Measurements from ENCODE around the gene PARVG.

Gene PARVG

DNA sequence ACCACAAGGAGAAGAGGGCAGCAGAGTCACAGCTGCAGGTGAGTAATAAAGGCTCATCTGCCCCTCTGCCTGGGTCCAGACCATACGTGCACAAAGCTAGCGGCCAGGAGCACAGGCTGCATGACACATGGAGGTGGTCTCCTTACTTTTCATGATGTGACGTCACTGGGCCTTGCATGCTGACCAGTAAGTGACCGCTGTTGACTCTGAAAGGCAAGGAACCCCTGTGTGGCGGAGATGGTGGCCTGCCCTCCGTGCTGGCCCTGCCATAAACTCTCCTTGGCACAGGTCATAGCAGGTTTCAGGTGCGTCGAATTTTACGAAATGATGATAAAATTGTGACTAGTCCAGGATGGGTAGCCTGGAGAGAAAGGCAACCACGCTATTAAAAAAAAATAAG, 7.6 kb upstream of the PARVG start:
- no peak for DNase-seq (ENCODE audit: low read depth)
- no peak overlapping the region for H3K4me3 ChIP-seq (replicated peaks; ENCODE audit: low read depth, low read length)
- TF ChIP-seq, protein P1, sequence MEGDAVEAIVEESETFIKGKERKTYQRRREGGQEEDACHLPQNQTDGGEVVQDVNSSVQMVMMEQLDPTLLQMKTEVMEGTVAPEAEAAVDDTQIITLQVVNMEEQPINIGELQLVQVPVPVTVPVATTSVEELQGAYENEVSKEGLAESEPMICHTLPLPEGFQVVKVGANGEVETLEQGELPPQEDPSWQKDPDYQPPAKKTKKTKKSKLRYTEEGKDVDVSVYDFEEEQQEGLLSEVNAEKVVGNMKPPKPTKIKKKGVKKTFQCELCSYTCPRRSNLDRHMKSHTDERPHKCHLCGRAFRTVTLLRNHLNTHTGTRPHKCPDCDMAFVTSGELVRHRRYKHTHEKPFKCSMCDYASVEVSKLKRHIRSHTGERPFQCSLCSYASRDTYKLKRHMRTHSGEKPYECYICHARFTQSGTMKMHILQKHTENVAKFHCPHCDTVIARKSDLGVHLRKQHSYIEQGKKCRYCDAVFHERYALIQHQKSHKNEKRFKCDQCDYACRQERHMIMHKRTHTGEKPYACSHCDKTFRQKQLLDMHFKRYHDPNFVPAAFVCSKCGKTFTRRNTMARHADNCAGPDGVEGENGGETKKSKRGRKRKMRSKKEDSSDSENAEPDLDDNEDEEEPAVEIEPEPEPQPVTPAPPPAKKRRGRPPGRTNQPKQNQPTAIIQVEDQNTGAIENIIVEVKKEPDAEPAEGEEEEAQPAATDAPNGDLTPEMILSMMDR (IDR thresholded peaks at IDR 0.05; ENCODE audit: low read length, missing control alignments): no peak

DNA sequence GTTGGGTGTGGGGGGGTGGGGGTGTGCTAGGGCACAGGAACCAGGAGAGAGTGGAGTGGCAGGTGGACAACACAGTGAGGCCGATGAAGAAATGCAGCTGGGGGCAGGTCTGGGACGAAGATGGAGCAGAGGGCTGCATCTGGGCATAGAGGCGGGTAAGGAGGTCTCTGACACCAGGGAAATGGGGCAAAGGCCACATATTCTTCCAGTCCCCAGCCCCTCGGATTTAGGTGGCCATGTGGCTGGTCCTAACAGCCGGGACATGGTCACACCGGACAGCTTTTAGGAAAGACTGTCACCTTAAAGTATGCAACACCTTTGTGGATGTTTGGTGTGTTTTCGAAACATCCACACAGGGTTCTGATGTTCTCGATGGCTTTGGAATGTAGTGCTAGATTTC, 5.0 kb upstream of the PARVG start:
- DNase-seq (ENCODE audit: low read depth): no peak
- TF ChIP-seq, protein P1 (IDR thresholded peaks at IDR 0.05; ENCODE audit: low read length, missing control alignments): no peak
- no peak overlapping the region for H3K4me3 ChIP-seq (replicated peaks; ENCODE audit: low read depth, low read length)

DNA sequence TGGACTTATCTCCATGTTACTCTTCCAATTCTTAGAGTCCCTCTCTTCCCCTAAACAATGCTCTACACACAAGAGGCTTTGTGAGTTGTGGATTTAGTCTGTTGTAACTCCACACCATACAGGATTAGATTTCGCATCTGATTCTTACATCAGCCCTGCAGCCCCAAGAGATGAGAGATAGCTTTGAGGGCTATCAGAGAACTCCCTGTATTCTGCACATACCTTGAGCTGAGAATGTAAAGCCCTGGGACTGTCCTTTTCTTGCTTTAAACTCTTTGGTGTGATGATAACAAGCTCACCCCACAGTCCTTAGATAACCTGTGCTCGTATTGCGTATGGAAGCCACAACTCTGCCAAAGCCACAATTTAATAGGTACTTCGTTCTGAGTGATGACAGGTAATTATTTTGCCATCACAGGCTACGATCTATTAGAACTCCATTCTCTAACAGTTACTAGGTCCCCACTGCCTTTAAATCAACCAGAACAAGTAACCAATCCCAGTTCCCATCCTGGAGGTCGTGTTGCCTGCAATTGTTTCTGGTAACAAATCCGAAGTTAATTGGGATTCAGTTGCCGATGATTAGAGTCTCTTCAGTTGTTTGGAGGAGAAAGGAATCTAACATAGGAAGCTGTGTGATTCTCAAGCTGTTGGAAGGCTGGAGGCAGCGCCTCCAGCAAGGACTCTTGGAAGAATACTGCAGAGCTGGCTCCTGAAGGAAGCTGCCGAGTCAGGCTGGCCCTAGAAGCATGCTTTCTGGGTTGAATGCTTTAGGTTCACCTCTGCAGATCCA, 1.3 kb upstream of the PARVG start:
- no peak overlapping the region for H3K4me3 ChIP-seq (replicated peaks; ENCODE audit: low read depth, low read length)
- DNase-seq (ENCODE audit: low read depth): no peak
- TF ChIP-seq, protein P1 (IDR thresholded peaks at IDR 0.05; ENCODE audit: low read length, missing control alignments): no peak

DNA sequence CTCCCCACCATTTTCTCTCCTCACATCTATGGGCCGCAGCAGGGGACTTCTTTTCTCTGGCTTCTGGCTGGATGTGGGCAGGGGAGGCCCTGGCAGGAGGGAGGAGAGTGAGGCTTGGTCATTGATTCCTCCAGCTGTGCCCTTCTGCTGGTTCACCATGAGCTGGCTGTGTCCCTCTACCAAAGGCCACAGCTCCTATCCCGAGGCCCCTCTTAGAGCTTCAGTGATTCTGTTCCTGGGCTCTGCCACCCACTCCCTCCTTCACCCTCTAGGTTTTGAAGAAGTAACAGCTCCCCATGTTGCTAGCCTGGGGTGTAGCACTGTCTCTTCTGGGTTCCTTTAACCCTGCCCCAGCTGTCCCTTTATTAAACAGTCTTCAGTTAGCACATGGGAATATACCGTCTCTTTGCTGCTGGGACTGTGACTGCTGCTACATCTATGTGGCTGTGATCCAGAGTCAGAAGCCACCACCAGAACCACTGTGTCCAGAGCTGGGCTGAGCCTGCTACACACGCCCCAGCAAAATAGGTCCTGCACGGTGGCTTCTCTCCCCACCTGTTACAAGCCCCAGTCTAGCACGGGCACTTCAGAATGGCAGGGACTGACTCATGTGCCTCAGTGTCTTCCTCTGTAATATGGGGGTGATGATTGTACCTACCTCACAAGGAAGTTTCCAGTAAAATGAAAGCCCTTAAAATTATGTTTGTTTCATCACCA, 578 bp upstream of the PARVG start:
- DNase-seq (ENCODE audit: low read depth): no peak
- TF ChIP-seq, protein P1 (IDR thresholded peaks at IDR 0.05; ENCODE audit: low read length, missing control alignments): no peak
- H3K4me3 ChIP-seq (replicated peaks; ENCODE audit: low read depth, low read length): no peak overlapping the region

DNA sequence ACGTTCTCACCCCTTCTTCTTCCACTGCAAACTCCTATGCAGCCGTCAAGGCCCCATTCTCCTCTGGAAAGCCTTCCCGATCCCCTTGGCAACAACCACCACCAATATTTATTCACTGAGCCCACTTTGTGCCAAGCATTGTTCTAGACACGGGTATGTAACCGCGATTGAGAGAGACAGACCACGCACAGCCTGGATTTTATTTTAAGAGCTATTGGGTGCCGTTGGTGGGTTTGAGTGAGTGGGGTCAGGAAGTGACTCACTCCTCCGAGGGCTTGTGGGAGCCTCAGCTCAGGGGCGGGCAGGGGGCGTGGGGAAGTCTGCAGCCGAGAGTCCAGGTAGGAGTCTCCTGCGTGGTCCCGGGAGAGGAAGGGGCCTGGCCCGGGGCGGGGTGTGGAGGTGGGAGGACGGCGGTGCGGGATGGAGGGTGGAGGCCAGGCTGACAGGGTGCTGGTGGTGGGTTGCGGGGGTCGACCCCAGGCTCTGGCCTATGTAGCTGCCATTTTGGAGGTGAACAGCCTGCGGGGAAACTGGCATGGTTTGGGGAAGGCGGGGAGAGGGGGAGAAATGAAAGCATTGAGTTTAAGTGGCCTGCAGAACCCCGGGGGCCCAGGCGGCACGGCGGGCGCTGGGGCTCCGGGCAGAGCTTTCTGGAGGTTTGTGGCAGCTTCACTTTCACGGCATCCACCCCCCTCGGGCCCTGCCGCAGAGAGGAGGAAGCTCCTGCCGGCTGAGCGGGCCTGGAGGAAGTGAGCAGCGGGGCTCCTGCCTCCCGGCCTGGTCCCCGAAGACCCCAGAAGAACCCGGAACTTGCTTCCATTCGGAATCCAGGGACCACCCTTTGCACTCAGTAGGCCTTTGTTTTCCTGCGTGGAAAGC, 547 bp downstream of the PARVG start:
- H3K4me3 ChIP-seq (replicated peaks; ENCODE audit: low read depth, low read length): no peak overlapping the region
- no peak for DNase-seq (ENCODE audit: low read depth)
- TF ChIP-seq, protein P1 (IDR thresholded peaks at IDR 0.05; ENCODE audit: low read length, missing control alignments): no peak

DNA sequence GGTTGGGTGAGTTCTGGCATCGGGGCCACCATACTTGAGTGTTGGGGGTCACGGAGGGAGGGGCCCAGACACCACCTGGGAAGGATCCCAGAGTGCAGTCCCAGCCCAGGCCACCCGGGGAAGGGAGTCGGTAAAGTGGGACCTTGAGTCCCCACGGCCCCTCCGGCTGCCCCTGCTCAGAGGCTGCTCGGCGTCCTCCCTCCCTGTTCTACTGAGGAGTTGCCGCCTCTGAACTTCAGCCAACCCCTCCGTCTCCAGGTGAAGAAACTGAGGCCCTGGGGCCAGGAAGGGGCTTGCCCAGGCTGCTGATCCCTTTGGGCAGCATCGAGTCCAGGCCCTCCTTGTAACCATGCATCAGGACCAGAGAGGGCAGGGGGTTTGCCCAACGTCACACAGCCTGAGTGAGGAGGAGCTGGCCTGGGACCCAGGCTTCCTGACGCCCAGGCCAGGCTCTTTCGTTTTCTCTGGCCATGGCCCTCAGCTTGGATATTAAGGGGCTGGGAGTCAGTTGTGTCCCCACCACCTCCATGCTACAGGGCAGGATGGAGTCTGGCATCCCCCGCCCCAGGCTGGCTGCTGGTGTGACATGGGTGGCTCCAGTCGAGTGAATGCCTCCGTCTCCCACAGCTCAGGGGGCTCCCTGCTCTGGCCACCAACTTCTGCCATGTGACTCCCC, 1.3 kb downstream of the PARVG start:
- no peak overlapping the region for H3K4me3 ChIP-seq (replicated peaks; ENCODE audit: low read depth, low read length)
- DNase-seq (ENCODE audit: low read depth): no peak
- TF ChIP-seq, protein P1 (IDR thresholded peaks at IDR 0.05; ENCODE audit: low read length, missing control alignments): no peak
